ENCODE measurements around the gene USP3.
"Not testable (repeated sequence)": the region's sequence is repeated elsewhere in the genome, so short reads cannot be mapped to it uniquely, and the experiment has no call there.

DNA sequence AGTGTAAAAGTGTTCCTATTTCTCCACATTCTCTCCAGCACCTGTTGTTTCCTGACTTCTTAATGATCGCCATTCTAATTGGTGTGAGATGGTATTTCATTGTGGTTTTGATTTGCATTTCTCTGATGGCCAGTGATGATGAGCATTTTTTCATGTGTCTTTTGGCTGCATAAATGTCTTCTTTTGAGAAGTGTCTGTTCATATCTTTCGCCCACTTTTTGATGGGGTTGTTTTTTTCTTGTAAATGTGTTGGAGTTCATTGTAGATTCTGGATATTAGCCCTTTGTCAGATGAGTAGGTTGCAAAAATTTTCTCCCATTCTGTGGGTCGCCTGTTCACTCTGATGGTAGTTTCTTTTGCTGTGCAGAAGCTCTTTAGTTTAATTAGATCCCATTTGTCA lies 113.2 kb downstream of the USP3 start:
- not testable (repeated sequence) for TF ChIP-seq POLR2A, POLR2AphosphoS5 (IDR thresholded peaks at IDR 0.05)
- TF ChIP-seq, protein P1, sequence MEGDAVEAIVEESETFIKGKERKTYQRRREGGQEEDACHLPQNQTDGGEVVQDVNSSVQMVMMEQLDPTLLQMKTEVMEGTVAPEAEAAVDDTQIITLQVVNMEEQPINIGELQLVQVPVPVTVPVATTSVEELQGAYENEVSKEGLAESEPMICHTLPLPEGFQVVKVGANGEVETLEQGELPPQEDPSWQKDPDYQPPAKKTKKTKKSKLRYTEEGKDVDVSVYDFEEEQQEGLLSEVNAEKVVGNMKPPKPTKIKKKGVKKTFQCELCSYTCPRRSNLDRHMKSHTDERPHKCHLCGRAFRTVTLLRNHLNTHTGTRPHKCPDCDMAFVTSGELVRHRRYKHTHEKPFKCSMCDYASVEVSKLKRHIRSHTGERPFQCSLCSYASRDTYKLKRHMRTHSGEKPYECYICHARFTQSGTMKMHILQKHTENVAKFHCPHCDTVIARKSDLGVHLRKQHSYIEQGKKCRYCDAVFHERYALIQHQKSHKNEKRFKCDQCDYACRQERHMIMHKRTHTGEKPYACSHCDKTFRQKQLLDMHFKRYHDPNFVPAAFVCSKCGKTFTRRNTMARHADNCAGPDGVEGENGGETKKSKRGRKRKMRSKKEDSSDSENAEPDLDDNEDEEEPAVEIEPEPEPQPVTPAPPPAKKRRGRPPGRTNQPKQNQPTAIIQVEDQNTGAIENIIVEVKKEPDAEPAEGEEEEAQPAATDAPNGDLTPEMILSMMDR (IDR thresholded peaks at IDR 0.05): not testable (repeated sequence)
